SKM-1 (cell line): ENCODE measurements around the gene DRGX.

Source experiments
- DNase-seq: peaks from one replicate; lab custom pipeline; 2025; ENCODE audit not compliant: unreplicated experiment; lab: John Stamatoyannopoulos, UW

Gene DRGX

GRCh38 chr10:49348593-49348992, 47.3 kb downstream of the DRGX start:
- no peak for DNase-seq

- DNase-seq: no peak
Measured at GRCh38 chr10:49347827-49348226, 48.1 kb downstream of the DRGX start.

GRCh38 chr10:49347342-49347741, 48.5 kb downstream of the DRGX start:
- DNase-seq: no peak

GRCh38 chr10:49344840-49345239, 51.0 kb downstream of the DRGX start:
- DNase-seq: no peak

GRCh38 chr10:49338604-49339003, 57.3 kb downstream of the DRGX start:
- no peak for DNase-seq

- DNase-seq: no peak
Measured at GRCh38 chr10:49335364-49335972, 60.4 kb downstream of the DRGX start.

- DNase-seq: no peak
Measured at GRCh38 chr10:49334964-49335363, 60.9 kb downstream of the DRGX start.

GRCh38 chr10:49333192-49333591, 62.7 kb downstream of the DRGX start:
- no peak for DNase-seq

- no peak for DNase-seq
Measured at GRCh38 chr10:49332768-49333167, 63.1 kb downstream of the DRGX start.

- no peak for DNase-seq
Measured at GRCh38 chr10:49332333-49332732, 63.6 kb downstream of the DRGX start.

GRCh38 chr10:49331431-49331830, 64.5 kb downstream of the DRGX start:
- DNase-seq: no peak

GRCh38 chr10:49330127-49330665, 65.7 kb downstream of the DRGX start:
- DNase-seq: no peak

GRCh38 chr10:49329146-49329505, 66.8 kb downstream of the DRGX start:
- DNase-seq: no peak

GRCh38 chr10:49328401-49329145, 67.3 kb downstream of the DRGX start:
- DNase-seq: no peak

- DNase-seq: no peak
Measured at GRCh38 chr10:49327036-49327813, 68.7 kb downstream of the DRGX start.

- DNase-seq: no peak
Measured at GRCh38 chr10:49325916-49326783, 69.7 kb downstream of the DRGX start.

GRCh38 chr10:49325131-49325915, 70.6 kb downstream of the DRGX start:
- no peak for DNase-seq

GRCh38 chr10:49324711-49325110, 71.2 kb downstream of the DRGX start:
- no peak for DNase-seq

GRCh38 chr10:49323896-49324270, 72.0 kb downstream of the DRGX start:
- no peak for DNase-seq
